HG02623 (cell line): Measurements from ENCODE around the gene CDK11A.

Experiments
- ATAC-seq: cut with Tn5 transposase; IDR thresholded peaks from one replicate; pipeline ENCODE4 v1.9.1; 2021; ENCODE audit warnings: moderate library complexity; ENCODE audit not compliant: unreplicated experiment

Gene CDK11A

GRCh38 chr1:1724035-1724864, at the start of gene CDK11A:
TSS of gene CDK11A (minus strand) at chr1:1724357. CDS start at chr1:1722818, 1,539 bp downstream.
- ATAC-seq: peak; percentile 89

GRCh38 chr1:1773874-1774273, 49.7 kb upstream of the CDK11A start:
- ATAC-seq: no peak

- ATAC-seq: no peak
These were observed 46.9 kb upstream of the CDK11A start for GRCh38 chr1:1771096-1771495.

GRCh38 chr1:1770102-1770501, 45.9 kb upstream of the CDK11A start:
- no peak for ATAC-seq

- no peak for ATAC-seq
These were observed 44.3 kb upstream of the CDK11A start for GRCh38 chr1:1768249-1768992.

GRCh38 chr1:1764876-1765470, 40.8 kb upstream of the CDK11A start:
- no peak for ATAC-seq

- ATAC-seq: no peak
These were observed 39.8 kb upstream of the CDK11A start for GRCh38 chr1:1763657-1764621.

GRCh38 chr1:1761504-1762376, 37.6 kb upstream of the CDK11A start:
- no peak for ATAC-seq

- ATAC-seq: no peak
These were observed 36.6 kb upstream of the CDK11A start for GRCh38 chr1:1760715-1761114.

- ATAC-seq: no peak
These were observed 36.1 kb upstream of the CDK11A start for GRCh38 chr1:1760345-1760650.

- ATAC-seq: no peak
These were observed 35.5 kb upstream of the CDK11A start for GRCh38 chr1:1759456-1760344.

GRCh38 chr1:1758692-1759455, 34.7 kb upstream of the CDK11A start:
- no peak for ATAC-seq

GRCh38 chr1:1758059-1758621, 34.0 kb upstream of the CDK11A start:
- ATAC-seq: no peak

- no peak for ATAC-seq
These were observed 33.4 kb upstream of the CDK11A start for GRCh38 chr1:1757422-1758058.

- ATAC-seq: no peak
These were observed 32.7 kb upstream of the CDK11A start for GRCh38 chr1:1756661-1757421.

- ATAC-seq: no peak
These were observed 31.7 kb upstream of the CDK11A start for GRCh38 chr1:1755852-1756251.

GRCh38 chr1:1755426-1755825, 31.3 kb upstream of the CDK11A start:
- ATAC-seq: no peak
